H1 (cell line): ENCODE measurements around the gene BICD1. TPM values are rescaled to one million over a fixed set of nuclear protein-coding genes. Genes with fewer than 3 reads are reported as not detected.

Source experiments
- BACH1 ChIP-seq: IDR thresholded peaks from 2 replicates; pipeline ENCODE4 v1.6.1; 2012; ENCODE audit warnings: low read length, improper control_type of control experiment
- EP300 ChIP-seq, 2 experiments: IDR thresholded peaks; 1 replicate in 1 of 2; 2 replicates in 1 of 2; pipeline ENCODE4 v1.6.1; 2011 to 2012; ENCODE audit warnings: low read depth in 2 of 2, low read length in 2 of 2, mild to moderate bottlenecking in 2 of 2, borderline replicate concordance in 1 of 2, inconsistent platforms in 1 of 2, moderate library complexity in 1 of 2
- KDM1A ChIP-seq: fragments of 200-600, 300-600 bp; sonication (generic); IDR thresholded peaks from 2 replicates; pipeline ENCODE4 v1.7.1; 2016; ENCODE audit warnings: mild to moderate bottlenecking, low read length, borderline replicate concordance
- POLR2A ChIP-seq, 2 experiments: IDR thresholded peaks; 1 replicate in 1 of 2; 2 replicates in 1 of 2; pipeline ENCODE4 v1.6.1; 2011; ENCODE audit warnings: low read depth in 2 of 2, low read length in 2 of 2, mild to moderate bottlenecking in 2 of 2; ENCODE audit errors: control extremely low read depth in 1 of 2
- RAD21 ChIP-seq, 2 experiments: IDR thresholded peaks in 1 of 2; conservative IDR thresholded peaks in 1 of 2; 2 replicates each; pipeline ENCODE4 v1.6.1; 2011; ENCODE audit warnings: low read depth in 2 of 2, low read length in 2 of 2, improper control_type of control experiment in 1 of 2, inconsistent platforms in 1 of 2, mild to moderate bottlenecking in 1 of 2, moderate library complexity in 1 of 2
- RFX5 ChIP-seq: IDR thresholded peaks from 2 replicates; pipeline ENCODE4 v1.6.1; 2011; ENCODE audit warnings: low read depth, low read length, improper control_type of control experiment, borderline replicate concordance
- RNF2 ChIP-seq: fragments of 200-900, 300-1000 bp; sonication (generic); IDR thresholded peaks from 2 replicates; pipeline ENCODE4 v1.7.1; 2016; ENCODE audit warnings: borderline replicate concordance, low read depth, mild to moderate bottlenecking, antibody characterized with exemption, low read length; ENCODE audit not compliant: poor library complexity, severe bottlenecking; ENCODE audit errors: missing control alignments
- SIRT6 ChIP-seq: IDR thresholded peaks from one replicate; pipeline ENCODE4 v1.7.1; 2012; ENCODE audit warnings: low read length, inconsistent platforms
- TBP ChIP-seq: IDR thresholded peaks from 2 replicates; pipeline ENCODE4 v1.6.1; 2011; ENCODE audit warnings: low read depth, low read length, improper control_type of control experiment
- TCF12 ChIP-seq: IDR thresholded peaks from 2 replicates; pipeline ENCODE4 v1.6.1; 2011; ENCODE audit warnings: low read depth, mild to moderate bottlenecking, low read length
- polyA plus RNA-seq, 7 experiments: library from polyadenylated mRNA; depleted of rRNA in 3 of 7; stranded (reverse) in 5 of 7; unstranded in 2 of 7; fragments of >200 nt in 5 of 7; fragments of 200-250 nt in 2 of 7; gene quantifications; 1 replicate in 5 of 7; 2 replicates in 1 of 7; 4 replicates in 1 of 7; pipeline versions ENCODE4 v1.2.1 to v1.2.3, GENCODE V29; 2011 to 2013; ENCODE audit warnings: missing spikeins in 2 of 7, mixed read lengths in 2 of 7
- total RNA-seq: library from RNA; stranded (reverse); fragmentation: NEBNext Ultra II Directional; extraction: Animal tissue kit (Norgen Biotek cat#: 25700); gene quantifications from 2 replicates; pipeline ENCODE4 v1.2.1, GENCODE V29; 2021
- TF ChIP-seq, protein P1 (sequence below), 3 experiments: IDR thresholded peaks; 1 replicate in 2 of 3; 2 replicates in 1 of 3; pipeline versions ENCODE4 v1.5.1 to v1.6.1; 2011; ENCODE audit warnings: low read length in 3 of 3, mild to moderate bottlenecking in 3 of 3, inconsistent platforms in 2 of 3, low read depth in 1 of 3, moderate library complexity in 1 of 3; ENCODE audit not compliant: insufficient read depth in 1 of 3; ENCODE audit errors: control extremely low read depth in 1 of 3
- TF ChIP-seq, protein P2 (sequence below): IDR thresholded peaks from 2 replicates; pipeline ENCODE4 v1.6.1; 2012; ENCODE audit warnings: inconsistent platforms
- TF ChIP-seq, protein P3 (sequence below): IDR thresholded peaks from 2 replicates; pipeline ENCODE4 v1.6.1; 2012; ENCODE audit warnings: inconsistent platforms

BICD1 gene
- total and polyA plus RNA-seq, 2 of the 8 experiments (the other 6 are each of a cell fraction or from before 2014, with no cell fraction given) = 34.1 to 58.4 TPM

DNA sequence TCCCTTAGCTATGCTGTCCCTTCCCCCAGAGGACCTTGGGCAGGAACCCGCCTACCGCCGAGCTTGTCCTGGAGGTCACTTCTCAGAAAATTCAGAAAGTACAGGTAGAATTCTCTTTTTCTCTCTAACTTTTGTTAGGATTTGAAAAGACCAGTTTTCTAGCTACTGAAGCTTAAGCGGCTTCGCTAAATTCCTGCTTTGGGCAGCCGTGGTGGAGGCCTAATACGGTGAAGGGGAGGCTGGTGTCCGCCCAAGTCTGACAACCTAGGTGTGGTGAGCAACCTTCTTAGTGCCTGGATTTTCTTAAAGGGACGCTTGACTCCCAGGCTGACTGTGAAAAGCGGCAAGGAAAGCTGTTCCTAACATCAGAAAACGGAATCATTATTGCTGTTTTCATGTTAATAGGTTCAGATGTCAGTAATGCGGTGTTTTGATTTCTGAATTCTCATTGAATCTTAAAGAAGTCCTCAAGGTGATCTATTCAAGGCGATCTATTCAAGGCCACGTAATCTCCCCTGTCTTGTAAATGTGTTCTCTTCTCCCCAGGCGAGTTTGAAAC lies 293.5 kb downstream of the BICD1 start (continued):
- TF ChIP-seq, protein P1, sequence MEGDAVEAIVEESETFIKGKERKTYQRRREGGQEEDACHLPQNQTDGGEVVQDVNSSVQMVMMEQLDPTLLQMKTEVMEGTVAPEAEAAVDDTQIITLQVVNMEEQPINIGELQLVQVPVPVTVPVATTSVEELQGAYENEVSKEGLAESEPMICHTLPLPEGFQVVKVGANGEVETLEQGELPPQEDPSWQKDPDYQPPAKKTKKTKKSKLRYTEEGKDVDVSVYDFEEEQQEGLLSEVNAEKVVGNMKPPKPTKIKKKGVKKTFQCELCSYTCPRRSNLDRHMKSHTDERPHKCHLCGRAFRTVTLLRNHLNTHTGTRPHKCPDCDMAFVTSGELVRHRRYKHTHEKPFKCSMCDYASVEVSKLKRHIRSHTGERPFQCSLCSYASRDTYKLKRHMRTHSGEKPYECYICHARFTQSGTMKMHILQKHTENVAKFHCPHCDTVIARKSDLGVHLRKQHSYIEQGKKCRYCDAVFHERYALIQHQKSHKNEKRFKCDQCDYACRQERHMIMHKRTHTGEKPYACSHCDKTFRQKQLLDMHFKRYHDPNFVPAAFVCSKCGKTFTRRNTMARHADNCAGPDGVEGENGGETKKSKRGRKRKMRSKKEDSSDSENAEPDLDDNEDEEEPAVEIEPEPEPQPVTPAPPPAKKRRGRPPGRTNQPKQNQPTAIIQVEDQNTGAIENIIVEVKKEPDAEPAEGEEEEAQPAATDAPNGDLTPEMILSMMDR (IDR thresholded peaks at IDR 0.05; ENCODE audit: control extremely low read depth in 1 of 3, insufficient read depth in 1 of 3, low read depth in 1 of 3, low read length in 3 of 3) = no peak
- TF ChIP-seq TBP (peak; percentile 62; the same call in 1 of the 2 replicates), EP300 (IDR thresholded peaks at IDR 0.05; ENCODE audit: borderline replicate concordance in 1 of 2, low read depth in 2 of 2, low read length in 2 of 2) (no peak), KDM1A (no peak), SIRT6 (peak; percentile 11), TCF12 (no peak), BACH1 (no peak), POLR2A (IDR thresholded peaks at IDR 0.05; ENCODE audit: control extremely low read depth in 1 of 2, low read depth in 2 of 2, low read length in 2 of 2) (peak; percentile 39 to 80; a peak in 1 of 3 replicates), RAD21 (IDR thresholded peaks at IDR 0.05 in 1 of 2, conservative IDR thresholded peaks at IDR 0.05 in 1 of 2; ENCODE audit: low read depth in 2 of 2, low read length in 2 of 2) (no peak), RNF2 (no peak), RFX5 (no peak)
- TF ChIP-seq, protein P2, sequence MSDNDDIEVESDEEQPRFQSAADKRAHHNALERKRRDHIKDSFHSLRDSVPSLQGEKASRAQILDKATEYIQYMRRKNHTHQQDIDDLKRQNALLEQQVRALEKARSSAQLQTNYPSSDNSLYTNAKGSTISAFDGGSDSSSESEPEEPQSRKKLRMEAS = no peak
- TF ChIP-seq, protein P3, sequence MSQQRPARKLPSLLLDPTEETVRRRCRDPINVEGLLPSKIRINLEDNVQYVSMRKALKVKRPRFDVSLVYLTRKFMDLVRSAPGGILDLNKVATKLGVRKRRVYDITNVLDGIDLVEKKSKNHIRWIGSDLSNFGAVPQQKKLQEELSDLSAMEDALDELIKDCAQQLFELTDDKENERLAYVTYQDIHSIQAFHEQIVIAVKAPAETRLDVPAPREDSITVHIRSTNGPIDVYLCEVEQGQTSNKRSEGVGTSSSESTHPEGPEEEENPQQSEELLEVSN = no peak
